GM21526 (cell line): ENCODE results near the gene SIGLEC9.

ENCODE experiments used
- ATAC-seq: cut with Tn5 transposase; IDR thresholded peaks from one replicate; pipeline ENCODE4 v1.9.1; 2021; ENCODE audit warnings: moderate library complexity; ENCODE audit not compliant: unreplicated experiment, low FRiP score

The SIGLEC9 gene

DNA sequence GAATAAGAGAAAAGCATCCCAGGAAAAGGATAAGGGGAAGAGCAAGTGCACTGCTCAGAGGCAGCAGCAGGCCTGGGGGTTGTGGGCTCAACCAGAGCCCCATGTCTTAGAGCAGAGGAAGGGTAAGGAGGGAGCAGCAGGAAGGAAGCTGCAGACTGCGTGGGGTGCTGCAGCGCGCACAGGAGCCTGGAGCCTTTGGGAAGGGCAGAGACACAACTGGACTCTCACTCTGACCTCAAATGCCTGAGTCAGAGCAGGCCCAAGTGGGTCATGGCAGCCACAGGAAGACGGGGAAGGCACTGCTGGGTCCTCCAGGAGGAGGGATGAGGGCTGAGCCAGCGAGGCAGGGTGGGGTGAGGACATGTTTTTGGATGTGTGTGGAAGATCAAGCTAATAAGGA is 49.0 kb downstream of the SIGLEC9 start:
- no peak for ATAC-seq

DNA sequence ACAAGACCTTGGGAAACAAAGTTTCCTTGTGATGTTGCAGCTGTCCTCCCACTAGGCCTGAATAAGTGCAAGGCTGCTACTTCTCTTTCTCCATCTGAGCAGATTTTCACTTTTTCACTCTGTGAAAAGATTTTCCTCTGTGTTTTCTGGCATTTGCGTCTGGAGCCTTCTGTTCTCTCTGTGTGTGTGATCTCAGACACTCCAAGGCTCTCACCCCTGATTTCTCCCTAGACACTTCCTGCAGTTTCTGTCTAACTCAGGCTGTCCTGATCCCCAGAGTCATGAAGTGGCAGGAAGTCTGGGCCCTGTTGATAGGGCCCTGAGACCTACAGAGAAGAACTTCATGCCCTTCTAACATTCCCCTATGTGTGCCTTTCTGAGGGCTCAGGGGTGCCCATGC is 54.5 kb downstream of the SIGLEC9 start:
- no peak for ATAC-seq
